ENCODE results near the gene ATP6V1B1. TPM values are rescaled to one million over a fixed set of nuclear protein-coding genes. Genes with fewer than 3 reads are reported as not detected.

The ATP6V1B1 gene
- total and polyA plus RNA-seq, 2 of the 13 experiments (the other 11 are each of a cell fraction or from before 2014, with no cell fraction given): 0.58 to 1.6 TPM

DNA sequence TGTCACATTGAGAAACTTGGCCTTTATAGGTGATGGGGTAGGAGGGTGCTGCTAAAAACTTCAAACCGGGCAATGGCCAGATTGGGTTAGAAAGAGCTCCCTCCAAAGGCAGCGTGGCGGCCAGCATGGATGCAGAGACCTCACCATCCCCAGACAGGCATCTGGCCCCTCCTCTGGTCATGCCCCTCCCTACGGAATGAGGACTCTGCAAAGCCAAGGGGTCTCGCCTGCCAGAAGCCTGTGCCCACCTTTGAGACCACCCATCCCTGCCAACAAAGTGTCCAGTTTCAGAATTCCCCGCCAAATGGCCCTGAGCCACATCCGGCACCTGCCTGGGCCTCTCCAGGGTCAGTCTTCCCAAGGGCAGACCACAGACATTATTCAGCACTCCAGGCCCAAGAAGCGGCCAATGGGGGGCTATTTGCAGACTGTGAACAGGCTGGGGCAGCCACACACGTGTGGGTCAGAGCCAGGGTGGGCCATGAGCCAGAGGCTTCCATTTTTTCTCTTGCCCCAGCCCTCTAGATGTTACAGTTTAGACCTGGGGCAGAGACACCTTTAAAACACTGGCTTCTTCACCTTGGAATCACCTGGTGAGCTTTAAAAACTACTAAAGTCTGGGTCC, 4.2 kb upstream of the ATP6V1B1 start:
- H3K36me3 ChIP-seq (replicated peaks in 1 of 2; ENCODE audit: control insufficient read depth in 1 of 2, insufficient read depth in 2 of 2, low read length in 2 of 2): no peaks in the 10 kb centered on the region
- no peak for ATAC-seq
- no peaks in the 10 kb centered on the region for H3K27me3 ChIP-seq (ENCODE audit: control insufficient read depth in 1 of 2, insufficient read depth in 2 of 2, low read length in 2 of 2)
- intact Hi-C loops (cut with micrococcal nuclease; ENCODE audit: unreplicated experiment) (no loop called here), in situ Hi-C loops (cut with HindIII; ENCODE audit: extremely low pct_ligation_motif_present, low pct_unique_long_range_greater_than_20kb) (no loop called here)
- H4K20me1 ChIP-seq (ENCODE audit: insufficient read depth, low read length): no peaks in the 10 kb centered on the region
- H3K4me2 ChIP-seq (ENCODE audit: low read depth, low read length): no peak overlapping the region
- CTCF ChIA-PET (ENCODE audit: low intra/inter-chr PET ratio, low total read pairs): no interaction called here
- no peak for FAIRE-seq
- no peaks in the 10 kb centered on the region for H3K9me3 ChIP-seq (ENCODE audit: low read length)
- peaks cover 16% of the 10 kb centered on the region for H3K4me1 ChIP-seq (ENCODE audit: insufficient read depth, low read length)
- 33% methylated on average over 2 of the region's 9 CpGs for WGBS (ENCODE audit: low lambda C conversion rate)
- TF ChIP-seq ELF3 (CRISPR knock-in tag; IDR thresholded peaks at IDR 0.05) (no peak), MIER2 (CRISPR knock-in tag; IDR thresholded peaks at IDR 0.05) (no peak), CHCHD3 (CRISPR knock-in tag; IDR thresholded peaks at IDR 0.05) (no peak), SOX6 (IDR thresholded peaks at IDR 0.05) (no peak), SOX6 (CRISPR knock-in tag; IDR thresholded peaks at IDR 0.05) (no peak), ZSCAN21 (CRISPR knock-in tag; IDR thresholded peaks at IDR 0.05; ENCODE audit: borderline replicate concordance) (no peak), MED1 (CRISPR knock-in tag; IDR thresholded peaks at IDR 0.05) (no peak), MED8 (CRISPR knock-in tag; IDR thresholded peaks at IDR 0.05; ENCODE audit: insufficient replicate concordance) (no peak), ZMYM4 (CRISPR knock-in tag; IDR thresholded peaks at IDR 0.05) (no peak), FOXJ3 (CRISPR knock-in tag; IDR thresholded peaks at IDR 0.05; ENCODE audit: borderline replicate concordance) (no peak), ZNF768 (CRISPR knock-in tag; IDR thresholded peaks at IDR 0.05) (no peak), MXI1 (IDR thresholded peaks at IDR 0.05; ENCODE audit: borderline replicate concordance, low read depth, low read length) (no peak), PHF21A (CRISPR knock-in tag; IDR thresholded peaks at IDR 0.05) (no peak), POLR2AphosphoS5 (IDR thresholded peaks at IDR 0.05; ENCODE audit: low read depth, low read length) (no peak), SETDB1 (CRISPR knock-in tag; IDR thresholded peaks at IDR 0.05; ENCODE audit: borderline replicate concordance) (no peak), ZNF556 (CRISPR knock-in tag; IDR thresholded peaks at IDR 0.05; ENCODE audit: borderline replicate concordance) (no peak), TCF7L2 (IDR thresholded peaks at IDR 0.05; ENCODE audit: low read depth, low read length) (no peak), SOX13 (IDR thresholded peaks at IDR 0.05) (no peak), SOX13 (CRISPR knock-in tag; conservative IDR thresholded peaks at IDR 0.05 in 1 of 2, IDR thresholded peaks at IDR 0.05 in 1 of 2) (no peak), HOXD1 (CRISPR knock-in tag; IDR thresholded peaks at IDR 0.05) (no peak), SMAD3 (CRISPR knock-in tag; IDR thresholded peaks at IDR 0.05) (no peak)
- TF ChIP-seq, protein P1, sequence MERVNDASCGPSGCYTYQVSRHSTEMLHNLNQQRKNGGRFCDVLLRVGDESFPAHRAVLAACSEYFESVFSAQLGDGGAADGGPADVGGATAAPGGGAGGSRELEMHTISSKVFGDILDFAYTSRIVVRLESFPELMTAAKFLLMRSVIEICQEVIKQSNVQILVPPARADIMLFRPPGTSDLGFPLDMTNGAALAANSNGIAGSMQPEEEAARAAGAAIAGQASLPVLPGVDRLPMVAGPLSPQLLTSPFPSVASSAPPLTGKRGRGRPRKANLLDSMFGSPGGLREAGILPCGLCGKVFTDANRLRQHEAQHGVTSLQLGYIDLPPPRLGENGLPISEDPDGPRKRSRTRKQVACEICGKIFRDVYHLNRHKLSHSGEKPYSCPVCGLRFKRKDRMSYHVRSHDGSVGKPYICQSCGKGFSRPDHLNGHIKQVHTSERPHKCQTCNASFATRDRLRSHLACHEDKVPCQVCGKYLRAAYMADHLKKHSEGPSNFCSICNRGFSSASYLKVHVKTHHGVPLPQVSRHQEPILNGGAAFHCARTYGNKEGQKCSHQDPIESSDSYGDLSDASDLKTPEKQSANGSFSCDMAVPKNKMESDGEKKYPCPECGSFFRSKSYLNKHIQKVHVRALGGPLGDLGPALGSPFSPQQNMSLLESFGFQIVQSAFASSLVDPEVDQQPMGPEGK (CRISPR knock-in tag; IDR thresholded peaks at IDR 0.05): no peak
- no TSS peak for BruUV-seq (replicated peaks)
- POLR2A ChIA-PET: no interaction called here
- no peak overlapping the region for H2AFZ ChIP-seq (ENCODE audit: low read length)
- no peak overlapping the region for H3K27ac ChIP-seq (ENCODE audit: extremely low read length, insufficient read depth, low read length)
- no peak overlapping the region for H3K4me3 ChIP-seq (replicated peaks in 1 of 3; ENCODE audit: insufficient read depth in 1 of 3, low read depth in 2 of 3, low read length in 3 of 3)
- DNase-seq (ENCODE audit: low spot score): no peak
- no peak overlapping the region for H3K9ac ChIP-seq (ENCODE audit: insufficient read depth, low read depth, low read length)
- H3K79me2 ChIP-seq (ENCODE audit: insufficient read depth, low read length): no peaks in the 10 kb centered on the region

Measured in HepG2 (cell line).